ENCODE measurements around the gene KHSRP.

The KHSRP gene

DNA sequence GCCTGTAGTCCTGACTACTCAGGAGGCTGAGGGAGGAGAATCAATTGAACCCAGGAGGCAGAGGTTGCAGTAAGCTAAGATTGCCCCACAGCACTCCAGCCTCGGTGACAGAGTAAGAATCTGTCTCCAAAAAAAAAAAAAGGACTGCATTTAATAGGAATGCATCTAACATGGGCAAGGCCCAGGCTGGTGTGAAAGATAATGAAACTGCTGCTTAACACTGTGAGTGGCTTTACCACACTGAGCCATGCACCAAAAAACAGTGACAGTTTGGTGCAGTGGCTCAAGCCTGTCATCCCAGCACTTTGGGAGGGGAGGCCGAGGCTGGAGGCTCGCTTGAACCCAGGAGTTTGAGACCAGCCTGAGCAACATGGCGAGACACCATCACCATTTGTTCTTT lies 40.2 kb downstream of the KHSRP start:
- no peak for ATAC-seq

- no peak for ATAC-seq
Measured at GRCh38 chr19:6383188-6383587, 41.4 kb downstream of the KHSRP start.

DNA sequence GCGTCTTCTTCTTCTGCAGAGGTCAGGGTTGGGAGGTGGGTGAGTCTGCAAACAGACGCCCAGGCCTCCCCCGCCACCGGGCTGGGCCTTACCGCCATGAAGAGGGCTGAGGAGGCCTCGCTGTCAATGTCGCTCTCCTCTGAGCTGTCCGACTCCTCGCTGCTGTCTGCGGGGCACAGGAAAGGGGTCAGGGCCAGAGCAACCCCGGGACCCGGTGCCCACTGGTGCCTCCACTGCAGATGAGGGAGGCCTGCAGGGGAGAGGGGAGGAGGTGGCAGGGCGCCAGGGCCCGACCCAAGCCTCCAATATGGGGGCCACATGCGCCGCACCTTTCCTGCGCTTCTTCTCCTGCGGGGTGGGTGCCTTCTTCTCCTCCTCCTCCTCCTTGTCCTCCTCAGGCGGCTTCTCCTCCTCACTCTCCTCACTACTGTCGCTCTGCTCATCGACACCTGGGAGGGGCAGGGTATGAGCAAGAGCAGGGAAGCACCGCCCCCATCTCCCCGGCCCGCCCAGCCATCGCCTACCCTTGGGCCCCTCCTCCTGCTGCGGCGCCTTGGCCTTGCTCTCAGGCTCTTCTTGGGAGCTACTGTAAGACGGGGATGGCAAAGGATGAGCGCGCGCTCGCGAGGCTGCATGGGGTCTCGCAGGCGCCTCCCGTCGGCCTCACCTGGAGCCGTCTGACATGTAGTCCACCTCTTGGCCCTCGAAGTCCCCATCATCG lies 43.4 kb downstream of the KHSRP start:
- ATAC-seq, result no peak

- ATAC-seq, result no peak
Measured at GRCh38 chr19:6379744-6380143, 44.9 kb downstream of the KHSRP start.

DNA sequence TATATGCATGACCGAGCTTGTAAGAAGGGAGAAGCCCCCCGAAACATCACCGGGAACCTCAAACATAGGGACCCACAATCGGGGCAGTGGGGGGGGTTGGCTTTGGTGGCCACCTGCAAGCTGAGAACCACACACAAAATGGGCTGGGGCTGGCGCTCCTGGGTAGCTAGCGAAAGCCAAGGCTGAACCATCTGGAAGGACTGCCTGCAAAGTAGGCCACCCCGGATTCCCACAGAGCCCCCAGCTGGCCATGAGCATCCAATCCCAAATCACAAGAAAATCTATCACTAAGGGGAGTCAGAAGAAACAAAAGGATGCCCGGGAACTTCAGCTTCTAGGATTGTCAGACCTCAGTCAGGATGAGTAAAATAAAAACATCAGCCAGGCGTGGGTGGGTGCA lies 46.1 kb downstream of the KHSRP start:
- ATAC-seq, result no peak

- no peak for ATAC-seq
Measured at GRCh38 chr19:6378041-6378440, 46.6 kb downstream of the KHSRP start.

DNA sequence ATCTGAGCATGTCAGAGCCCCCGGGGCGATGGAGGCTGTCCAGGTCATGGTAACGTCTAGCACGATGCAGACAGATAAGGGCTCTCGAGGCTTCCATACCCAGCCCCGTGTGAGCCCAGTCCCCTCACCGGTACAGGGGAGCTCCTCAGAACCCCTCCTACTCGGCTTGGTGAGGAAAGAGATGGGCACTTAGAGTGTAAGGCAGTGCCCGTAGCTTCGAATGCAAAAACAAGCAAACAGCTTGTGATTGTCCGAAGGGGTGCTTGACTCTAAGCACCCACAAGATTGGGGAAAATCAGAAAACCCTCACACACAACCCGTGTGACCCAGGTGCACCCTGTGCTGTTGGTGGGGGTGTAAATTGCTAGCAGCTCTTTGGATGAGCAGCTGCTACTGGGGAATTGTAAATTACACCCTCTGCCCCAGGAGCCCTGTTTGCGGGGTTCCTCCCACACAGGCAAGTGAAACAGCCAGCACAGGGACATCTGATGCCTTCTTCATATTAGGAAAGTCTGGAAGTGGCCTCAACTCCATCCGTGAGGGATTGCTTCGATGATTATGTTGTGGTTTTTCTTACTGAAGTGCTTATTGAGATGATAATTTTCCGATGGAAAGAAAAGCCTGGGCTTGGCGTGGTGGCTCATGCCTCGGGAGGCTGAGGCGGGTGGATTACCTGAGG lies 48.0 kb downstream of the KHSRP start:
- ATAC-seq, result no peak

- no peak for ATAC-seq
Measured at GRCh38 chr19:6375411-6376010, 49.1 kb downstream of the KHSRP start, which contains the start of gene PSPN. Gene PSPN, minus strand, starts transcription at chr19:6375933. Its CDS starts 84 bp downstream, at chr19:6375849.

DNA sequence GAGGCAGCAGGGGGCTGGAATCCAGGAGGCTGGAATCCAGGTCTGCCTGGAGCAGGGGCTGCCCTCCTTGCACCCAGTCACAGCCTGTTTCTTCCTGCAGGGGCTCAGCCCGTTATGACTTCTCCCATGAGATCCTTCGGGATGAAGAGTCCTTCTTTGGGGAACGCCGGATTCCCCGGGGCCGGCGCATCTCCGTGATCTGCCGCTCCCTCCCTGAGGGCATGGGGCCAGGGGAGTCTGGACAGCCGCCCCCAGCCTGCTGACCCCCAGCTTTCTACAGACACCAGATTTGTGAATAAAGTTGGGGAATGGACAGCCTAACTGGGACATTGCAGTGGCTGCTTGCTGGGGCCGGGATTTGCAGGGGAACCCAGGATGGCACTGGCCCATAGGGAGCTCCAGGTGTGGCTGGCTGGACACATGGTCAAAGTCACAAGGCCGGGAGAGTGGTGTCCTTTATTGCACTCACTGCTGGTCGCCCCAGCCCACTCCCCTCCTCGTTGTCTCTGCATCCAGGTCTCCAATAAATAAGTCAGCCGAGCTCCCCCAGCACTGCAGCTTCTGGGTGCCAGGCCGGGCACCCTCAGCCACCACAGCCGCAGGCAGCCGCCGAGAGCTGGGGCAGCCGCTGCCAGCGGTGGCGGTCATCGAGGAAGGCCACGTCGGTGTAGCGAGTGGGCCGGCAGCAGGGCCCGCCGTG lies 49.8 kb downstream of the KHSRP start:
- ATAC-seq, result no peak

- no peak for ATAC-seq
Measured at GRCh38 chr19:6374161-6374709, 50.4 kb downstream of the KHSRP start.

GRCh38 chr19:6373813-6374108 lies 50.9 kb downstream of the KHSRP start:
- ATAC-seq, result no peak

DNA sequence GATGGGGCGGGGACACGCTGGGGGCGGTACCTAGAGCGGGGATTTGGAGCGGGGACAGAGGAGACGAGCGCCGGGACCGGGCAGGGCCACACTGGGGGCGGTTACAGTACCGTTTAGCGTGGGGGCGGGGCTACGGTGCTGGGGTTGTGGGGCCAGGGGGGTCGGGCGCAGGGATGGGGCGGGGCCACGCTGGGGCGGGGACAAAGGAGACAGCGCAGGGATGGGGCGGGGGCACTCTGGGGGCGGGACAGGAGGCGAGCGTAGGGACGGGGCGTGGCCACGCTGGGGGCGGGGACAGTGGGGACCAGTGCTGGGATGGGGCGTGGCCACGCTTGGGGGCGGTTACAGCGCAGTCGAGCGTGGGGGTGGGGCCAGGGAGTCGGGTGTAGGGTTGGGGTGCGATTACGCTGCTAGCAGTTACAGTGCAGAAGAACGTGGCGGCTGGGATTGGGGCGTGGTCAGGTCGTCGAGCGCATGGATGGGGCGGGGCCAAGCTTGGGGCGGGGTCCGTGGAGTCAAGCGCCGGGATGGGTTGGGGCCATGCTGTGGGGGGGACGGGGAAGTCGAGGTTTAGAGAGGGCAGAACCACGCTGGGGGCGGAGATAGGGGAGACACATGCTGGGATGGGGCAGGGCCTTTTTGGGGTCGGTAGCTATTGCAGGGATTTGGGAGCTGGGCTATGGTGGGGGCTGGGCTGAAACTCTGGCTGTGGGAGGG lies 51.4 kb downstream of the KHSRP start:
- peak; percentile 66 to 67 for ATAC-seq

- ATAC-seq, result peak; percentile 84 to 87
Measured at GRCh38 chr19:6372594-6373095, 52.0 kb downstream of the KHSRP start, which contains the start of gene ALKBH7. Gene ALKBH7, plus strand, starts transcription at chr19:6372794. Its CDS starts 27 bp downstream, at chr19:6372821.

- no peak for ATAC-seq
Measured at GRCh38 chr19:6364353-6364752, 60.3 kb downstream of the KHSRP start.
